ENCODE data around the gene MTSS2.

- no peak for TF ChIP-seq CTCF (conservative IDR thresholded peaks at IDR 0.05)
- TF ChIP-seq EZH2 (IDR thresholded peaks at IDR 0.05; ENCODE audit: low read depth): no peak
These were observed 21.3 kb downstream of the MTSS2 start for GRCh38 chr16:70664325-70665112.

Measured in PC-9 (cell line).